B cell (primary cell): Measurements from ENCODE around the gene TSPAN18. TPM values are rescaled to one million over a fixed set of nuclear protein-coding genes. Genes with fewer than 3 reads are reported as not detected.

Experiments used
- ATAC-seq: fragments of 200-7000 bp; cut with Tn5 transposase; one replicate; pipeline ENCODE4 v1.10.0; 2021; ENCODE audit warnings: low read depth, mild to moderate bottlenecking, moderate number of reproducible peaks, moderate library complexity
- CTCF ChIA-PET: fragments of 350-600 bp; sonication (Branson Sonifier 250); formaldehyde crosslinking; loops from one replicate; lab custom pipeline; 2021; ENCODE audit warnings: antibody characterized with exemption, inconsistent platforms; lab: Charles Lee
- POLR2A ChIA-PET: fragments of 350-600 bp; sonication (Branson Sonifier 250); formaldehyde crosslinking; loops from one replicate; lab custom pipeline; 2021; ENCODE audit warnings: antibody characterized with exemption; lab: Charles Lee
- DNase-seq: peaks from one replicate; pipeline ENCODE4 v3.0.0; 2013
- H2AFZ ChIP-seq: 2 replicates; pipeline ENCODE4 v1.6.1; 2012; ENCODE audit warnings: mild to moderate bottlenecking, low read depth, low read length; ENCODE audit not compliant: insufficient read depth, poor library complexity, severe bottlenecking
- H3K27ac ChIP-seq, 2 donors: 1 replicate in 1 of 2; 2 replicates in 1 of 2; pipeline ENCODE4 v1.5.1; 2012 to 2013; ENCODE audit warnings: low read length in 2 of 2, mild to moderate bottlenecking in 2 of 2, moderate library complexity in 1 of 2
- H3K27me3 ChIP-seq, 4 experiments: fragments of 200-600 bp in 1 of 4; sonication (generic) in 1 of 4; replicated peaks in 1 of 4; 1 replicate in 2 of 4; 2 replicates in 2 of 4; pipeline versions ENCODE4 v1.6.1 to v1.7.0; 2013 to 2016; ENCODE audit warnings: low read length in 3 of 4, mild to moderate bottlenecking in 2 of 4, mixed read lengths in 1 of 4, moderate library complexity in 1 of 4; ENCODE audit not compliant: insufficient read depth in 4 of 4, control insufficient read depth in 3 of 4; ENCODE audit errors: control extremely low read depth in 1 of 4
- H3K36me3 ChIP-seq, 2 experiments: replicated peaks in 1 of 2; 1 replicate in 1 of 2; 2 replicates in 1 of 2; pipeline versions ENCODE4 v1.6.1 to v1.7.1; 2013; ENCODE audit warnings: low read length in 1 of 2; ENCODE audit not compliant: insufficient read depth in 2 of 2, control insufficient read depth in 1 of 2; ENCODE audit errors: control extremely low read depth in 1 of 2, extremely low read depth in 1 of 2
- H3K4me1 ChIP-seq, 2 donors: fragments of 200-600 bp in 1 of 2; sonication (generic) in 1 of 2; 1 replicate in 1 of 2; 2 replicates in 1 of 2; pipeline versions ENCODE4 v1.5.1 to v1.6.1; 2013 to 2017; ENCODE audit warnings: low read length in 2 of 2; ENCODE audit not compliant: control insufficient read depth in 2 of 2, insufficient read depth in 2 of 2
- H3K4me2 ChIP-seq: replicated peaks from 2 replicates; pipeline ENCODE3; 2012; ENCODE audit warnings: mild to moderate bottlenecking, low read depth, low read length; ENCODE audit not compliant: poor library complexity, severe bottlenecking
- H3K4me3 ChIP-seq, 5 experiments: fragments of 200-600 bp in 1 of 5; sonication (generic) in 1 of 5; 1 replicate in 3 of 5; 2 replicates in 2 of 5; pipeline versions ENCODE4 v1.5.1 to v1.7.0; 2011 to 2016; ENCODE audit warnings: low read length in 4 of 5, mild to moderate bottlenecking in 4 of 5, low read depth in 2 of 5, control low read depth in 1 of 5, moderate library complexity in 1 of 5; ENCODE audit not compliant: insufficient read depth in 1 of 5; ENCODE audit errors: control extremely low read depth in 1 of 5, extremely low read depth in 1 of 5
- H3K79me2 ChIP-seq: fragments of 200-600 bp; sonication (generic); one replicate; pipeline ENCODE4 v1.6.0; 2016; ENCODE audit warnings: low read length; ENCODE audit not compliant: control insufficient read depth, insufficient read depth
- H3K9ac ChIP-seq: fragments of 200-600 bp; sonication (generic); 2 replicates; pipeline ENCODE4 v1.6.1; 2017; ENCODE audit warnings: mild to moderate bottlenecking, low read length, moderate library complexity
- H3K9me3 ChIP-seq, 3 donors: one replicate each; pipeline versions ENCODE4 v1.6.1 to v1.7.1; 2013; ENCODE audit warnings: low read length in 2 of 3; ENCODE audit not compliant: control insufficient read depth in 2 of 3, insufficient read depth in 1 of 3; ENCODE audit errors: control extremely low read depth in 1 of 3
- H4K20me1 ChIP-seq: 2 replicates; pipeline ENCODE4 v1.6.0; 2012; ENCODE audit warnings: mild to moderate bottlenecking, low read length; ENCODE audit not compliant: insufficient read depth, control insufficient read depth, poor library complexity, severe bottlenecking
- H3K27ac Mint-ChIP-seq: one replicate; pipeline ENCODE4 v1.8.0; 2021; ENCODE audit warnings: mixed read lengths
- H3K27me3 Mint-ChIP-seq: one replicate; pipeline ENCODE4 v1.8.0; 2021; ENCODE audit warnings: mixed read lengths
- H3K4me1 Mint-ChIP-seq: one replicate; pipeline ENCODE4 v1.8.0; 2021; ENCODE audit warnings: mixed read lengths
- H3K4me3 Mint-ChIP-seq: one replicate; pipeline ENCODE4 v1.8.0; 2021; ENCODE audit warnings: mixed read lengths
- H3K9me3 Mint-ChIP-seq: one replicate; pipeline ENCODE4 v1.8.0; 2022; ENCODE audit warnings: mixed read lengths; ENCODE audit not compliant: insufficient read depth
- EZH2 ChIP-seq: IDR thresholded peaks from 2 replicates; pipeline ENCODE4 v1.6.1; 2012; ENCODE audit warnings: borderline replicate concordance, low read depth, mild to moderate bottlenecking, moderate library complexity, low read length; ENCODE audit not compliant: insufficient read depth, poor library complexity, severe bottlenecking
- WGBS: methylation state at CpG from one replicate; pipeline ENCODE4 v1.1.5; 2013; ENCODE audit warnings: missing lambda C conversion rate; ENCODE audit not compliant: insufficient coverage; 5-methylcytosine and 5-hydroxymethylcytosine counted together
- intact Hi-C: fragments of 100-400 bp; cut with micrococcal nuclease; formaldehyde crosslinking; loops from one replicate; pipeline ENCODE4 v1.10.0; 2022
- polyA plus RNA-seq: library from polyadenylated mRNA; depleted of rRNA; stranded (reverse); fragments of >200 nt; gene quantifications from 2 replicates; pipeline ENCODE4 v1.2.3, GENCODE V29; 2012
- total RNA-seq, 2 donors: library from RNA; stranded (reverse); fragments of 120-200 nt in 1 of 2; gene quantifications; 1 replicate in 1 of 2; 2 replicates in 1 of 2; pipeline versions ENCODE4 v1.2.3 to v1.2.4, GENCODE V29; 2013 to 2022
- TF ChIP-seq, protein P1 (sequence below): fragments of 200-600 bp; IDR thresholded peaks from one replicate; pipeline ENCODE4 v1.8.0; 2022; ENCODE audit warnings: antibody characterized with exemption, mild to moderate bottlenecking

TSPAN18 gene
- total and polyA plus RNA-seq, 2 donors (not counting 1 experiment from before 2014, with no cell fraction given), result 0.75 to 2.0 TPM

DNA sequence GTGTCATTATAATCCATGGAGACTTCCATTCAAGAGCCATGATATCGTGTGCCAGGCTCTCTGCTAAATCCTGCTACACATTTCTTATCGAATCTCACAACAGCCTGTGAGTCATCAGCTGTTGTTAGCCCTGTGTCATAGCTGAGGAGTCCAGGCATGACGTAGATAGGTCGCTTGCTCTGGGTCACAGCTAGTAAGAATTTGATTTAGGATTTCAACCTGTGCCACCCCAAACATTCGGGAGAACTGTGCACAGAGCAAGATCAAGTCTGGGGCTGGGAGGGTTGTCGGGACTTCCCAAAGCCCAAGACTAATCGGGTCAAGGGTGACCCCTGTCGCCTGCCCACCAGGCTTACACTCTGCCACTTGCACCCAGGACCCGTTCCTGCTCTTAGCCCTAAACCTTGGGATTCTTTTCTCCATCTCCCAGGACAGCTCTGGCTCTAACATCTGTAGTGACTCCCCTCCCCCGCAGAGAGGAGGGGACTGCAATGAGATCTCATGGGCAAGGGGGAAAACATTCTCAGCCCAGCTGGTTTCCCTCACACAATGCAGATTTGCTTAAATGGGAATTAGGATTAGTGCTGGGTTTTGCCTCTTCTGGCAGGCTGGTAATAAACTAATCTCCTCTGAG lies 34.3 kb downstream of the TSPAN18 start:
- Mint-ChIP-seq H3K27me3 (peaks cover 8% of the 10 kb centered on the region), H3K9me3 (no peaks in the 10 kb centered on the region), H3K4me3 (no peak overlapping the region), H3K27ac (no peak overlapping the region), H3K4me1 (no peaks in the 10 kb centered on the region)
- no peaks in the 10 kb centered on the region for H3K4me1 ChIP-seq
- H3K4me3 ChIP-seq, result no peak overlapping the region
- no peak overlapping the region for H2AFZ ChIP-seq
- intact Hi-C loops, result no loop called here
- H3K27me3 ChIP-seq, result peaks cover 0 to 4% (median 0%) of the 10 kb centered on the region in 4 experiments
- H3K79me2 ChIP-seq, result no peaks in the 10 kb centered on the region
- POLR2A ChIA-PET, result no interaction called here
- no peak for ATAC-seq
- CTCF ChIA-PET, result interaction anchor here (1.3 to 1.8 kb wide), 2 partner anchors 11 to 204 kb away, joined by 4 to 6 read pairs; no protein-coding TSS in a partner anchor
- no peaks in the 10 kb centered on the region for H3K36me3 ChIP-seq
- H3K4me2 ChIP-seq, result no peak overlapping the region
- H3K27ac ChIP-seq, result no peak overlapping the region
- no peak overlapping the region for H3K9ac ChIP-seq
- H4K20me1 ChIP-seq, result no peaks in the 10 kb centered on the region
- no peak for DNase-seq
- 96% methylated on average over 9 of the region's 10 CpGs for WGBS
- no peak for TF ChIP-seq EZH2
- TF ChIP-seq, protein P1, sequence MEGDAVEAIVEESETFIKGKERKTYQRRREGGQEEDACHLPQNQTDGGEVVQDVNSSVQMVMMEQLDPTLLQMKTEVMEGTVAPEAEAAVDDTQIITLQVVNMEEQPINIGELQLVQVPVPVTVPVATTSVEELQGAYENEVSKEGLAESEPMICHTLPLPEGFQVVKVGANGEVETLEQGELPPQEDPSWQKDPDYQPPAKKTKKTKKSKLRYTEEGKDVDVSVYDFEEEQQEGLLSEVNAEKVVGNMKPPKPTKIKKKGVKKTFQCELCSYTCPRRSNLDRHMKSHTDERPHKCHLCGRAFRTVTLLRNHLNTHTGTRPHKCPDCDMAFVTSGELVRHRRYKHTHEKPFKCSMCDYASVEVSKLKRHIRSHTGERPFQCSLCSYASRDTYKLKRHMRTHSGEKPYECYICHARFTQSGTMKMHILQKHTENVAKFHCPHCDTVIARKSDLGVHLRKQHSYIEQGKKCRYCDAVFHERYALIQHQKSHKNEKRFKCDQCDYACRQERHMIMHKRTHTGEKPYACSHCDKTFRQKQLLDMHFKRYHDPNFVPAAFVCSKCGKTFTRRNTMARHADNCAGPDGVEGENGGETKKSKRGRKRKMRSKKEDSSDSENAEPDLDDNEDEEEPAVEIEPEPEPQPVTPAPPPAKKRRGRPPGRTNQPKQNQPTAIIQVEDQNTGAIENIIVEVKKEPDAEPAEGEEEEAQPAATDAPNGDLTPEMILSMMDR, result no peak
- H3K9me3 ChIP-seq, result peaks cover 0 to 14% (median 8%) of the 10 kb centered on the region in 3 donors

GRCh38 chr11:44761551-44761961 lies 34.8 kb downstream of the TSPAN18 start:
- TF ChIP-seq EZH2, result no peak
- peaks cover 0 to 14% (median 8%) of the 10 kb centered on the region in 3 donors for H3K9me3 ChIP-seq
- ATAC-seq (no peak), DNase-seq (no peak)
- no peaks in the 10 kb centered on the region for H3K4me1 ChIP-seq
- POLR2A ChIA-PET, result no interaction called here
- peaks cover 0 to 4% (median 0%) of the 10 kb centered on the region in 4 experiments for H3K27me3 ChIP-seq
- Mint-ChIP-seq H3K27me3 (peaks cover 8% of the 10 kb centered on the region), H3K9me3 (no peaks in the 10 kb centered on the region), H3K4me1 (no peaks in the 10 kb centered on the region), H3K27ac (no peak overlapping the region), H3K4me3 (no peak overlapping the region)
- no peak overlapping the region for H2AFZ ChIP-seq
- H3K79me2 ChIP-seq, result no peaks in the 10 kb centered on the region
- intact Hi-C loops, result no loop called here
- CTCF ChIA-PET, result interaction anchor here (1.8 kb wide), 1 partner anchor 204 kb away, joined by 4 read pairs; no protein-coding TSS in a partner anchor
- H3K36me3 ChIP-seq, result no peaks in the 10 kb centered on the region
- H4K20me1 ChIP-seq, result no peaks in the 10 kb centered on the region
- no peak overlapping the region for H3K9ac ChIP-seq
- H3K4me2 ChIP-seq, result no peak overlapping the region
- 94% methylated on average over 14 of the region's 14 CpGs for WGBS
- no peak overlapping the region for H3K4me3 ChIP-seq
- H3K27ac ChIP-seq, result no peak overlapping the region
